OCI-M1 (cell line): ENCODE results near the gene ATAD3A.

Experiments used
- DNase-seq: peaks from one replicate; lab custom pipeline; 2025; lab: John Stamatoyannopoulos, UW

Gene ATAD3A

GRCh38 chr1:1583347-1584010 lies 71.5 kb downstream of the ATAD3A start:
- DNase-seq, result no peak
